ENCODE results near the gene DST. TPM values are rescaled to one million over a fixed set of nuclear protein-coding genes. Genes with fewer than 3 reads are reported as not detected.

The DST gene
- total RNA-seq, 2 experiments from 2014 or later = 5.7 to 5.9 TPM

DNA sequence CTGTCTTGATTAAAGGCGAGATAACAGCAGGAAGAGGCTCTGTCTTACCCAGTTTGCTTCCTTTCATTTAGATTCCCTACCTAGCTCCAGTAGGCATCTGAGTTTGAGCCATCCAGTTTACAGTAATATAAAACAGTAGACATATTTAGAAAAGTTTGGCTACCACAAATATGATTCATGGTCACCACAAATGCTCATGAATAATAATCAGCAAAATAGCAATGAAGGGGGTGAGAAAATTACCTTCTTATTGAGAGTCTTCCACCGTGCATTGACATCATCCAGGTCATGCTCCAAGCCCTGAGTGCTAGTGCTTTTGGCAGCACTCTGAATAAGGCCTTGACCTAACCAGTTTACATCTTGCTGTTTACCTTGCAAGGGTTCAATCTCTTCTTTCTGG, 106.2 kb downstream of the DST start:
- H3K36me3 Mint-ChIP-seq (ENCODE audit: low read depth) = no peaks in the 10 kb centered on the region
- TF ChIP-seq CTCF (IDR thresholded peaks at IDR 0.05) = no peak

DNA sequence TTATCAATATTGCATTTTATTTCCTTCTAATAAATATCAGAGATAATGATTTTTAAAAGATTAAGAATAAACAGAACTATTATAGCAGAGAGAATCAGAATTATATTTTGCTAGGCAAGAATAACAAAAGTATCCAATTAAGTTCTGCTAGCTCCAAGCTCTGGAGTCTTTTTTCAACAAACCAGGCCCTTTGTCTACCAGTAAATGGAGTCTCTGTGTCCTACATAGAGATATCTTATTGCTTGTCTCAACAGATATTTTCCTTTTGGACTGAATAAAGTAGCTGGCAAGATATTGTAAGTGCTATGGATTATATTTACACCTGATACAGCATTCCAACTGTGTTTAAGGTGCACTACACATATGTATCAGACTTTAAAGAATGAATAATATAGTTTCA, 107.1 kb downstream of the DST start:
- ChIA-PET CTCF (interaction anchor here (1.0 kb wide), 1 partner anchor 10 kb away, joined by 3 read pairs; no protein-coding TSS in a partner anchor), POLR2A (no interaction called here)
- intact Hi-C loops (cut with DNase I, micrococcal nuclease) = no loop called here
- H3K36me3 Mint-ChIP-seq (ENCODE audit: low read depth) = no peaks in the 10 kb centered on the region
- no peak overlapping the region for H3K27ac Mint-ChIP-seq
- Histone ChIP-seq H3K4me1 (ENCODE audit: insufficient read depth, low read length) (no peaks in the 10 kb centered on the region), H3K36me3 (ENCODE audit: insufficient read depth, low read length) (no peaks in the 10 kb centered on the region), H3K27ac (ENCODE audit: low read depth in 1 of 2, low read length in 2 of 2) (no peak overlapping the region), H3K4me3 (ENCODE audit: low read length) (no peak overlapping the region), H3K27me3 (ENCODE audit: control insufficient read depth in 1 of 2, insufficient read depth in 2 of 2, low read length in 2 of 2) (no peaks in the 10 kb centered on the region), H3K9me3 (ENCODE audit: control insufficient read depth in 1 of 2, insufficient read depth in 1 of 2, low read length in 2 of 2) (no peaks in the 10 kb centered on the region)
- H3K27me3 Mint-ChIP-seq = no peaks in the 10 kb centered on the region
- ATAC-seq (ENCODE audit: poor library complexity) (no peak), DNase-seq (no peak)
- no peak overlapping the region for H3K4me3 Mint-ChIP-seq
- TF ChIP-seq CTCF (IDR thresholded peaks at IDR 0.05) = no peak
- H3K4me1 Mint-ChIP-seq (ENCODE audit: low read depth) = no peaks in the 10 kb centered on the region
- H3K9me3 Mint-ChIP-seq = no peaks in the 10 kb centered on the region

More for the DNA sequence above, 106.2 kb downstream of the DST start:
- DNase-seq (no peak), ATAC-seq (ENCODE audit: poor library complexity) (no peak)
- CTCF ChIA-PET = no interaction called here
- H3K4me1 ChIP-seq (ENCODE audit: insufficient read depth, low read length) = no peaks in the 10 kb centered on the region
- Mint-ChIP-seq H3K27me3 (no peaks in the 10 kb centered on the region), H3K4me1 (ENCODE audit: low read depth) (no peaks in the 10 kb centered on the region), H3K9me3 (no peaks in the 10 kb centered on the region), H3K4me3 (no peak overlapping the region), H3K27ac (no peak overlapping the region)
- no peaks in the 10 kb centered on the region for H3K9me3 ChIP-seq (ENCODE audit: control insufficient read depth in 1 of 2, insufficient read depth in 1 of 2, low read length in 2 of 2)
- intact Hi-C loops (cut with DNase I, micrococcal nuclease) = no loop called here
- no peak overlapping the region for H3K4me3 ChIP-seq (ENCODE audit: low read length)
- no peaks in the 10 kb centered on the region for H3K36me3 ChIP-seq (ENCODE audit: insufficient read depth, low read length)
- H3K27ac ChIP-seq (ENCODE audit: low read depth in 1 of 2, low read length in 2 of 2) = no peak overlapping the region
- POLR2A ChIA-PET = no interaction called here
- no peaks in the 10 kb centered on the region for H3K27me3 ChIP-seq (ENCODE audit: control insufficient read depth in 1 of 2, insufficient read depth in 2 of 2, low read length in 2 of 2)

DNA sequence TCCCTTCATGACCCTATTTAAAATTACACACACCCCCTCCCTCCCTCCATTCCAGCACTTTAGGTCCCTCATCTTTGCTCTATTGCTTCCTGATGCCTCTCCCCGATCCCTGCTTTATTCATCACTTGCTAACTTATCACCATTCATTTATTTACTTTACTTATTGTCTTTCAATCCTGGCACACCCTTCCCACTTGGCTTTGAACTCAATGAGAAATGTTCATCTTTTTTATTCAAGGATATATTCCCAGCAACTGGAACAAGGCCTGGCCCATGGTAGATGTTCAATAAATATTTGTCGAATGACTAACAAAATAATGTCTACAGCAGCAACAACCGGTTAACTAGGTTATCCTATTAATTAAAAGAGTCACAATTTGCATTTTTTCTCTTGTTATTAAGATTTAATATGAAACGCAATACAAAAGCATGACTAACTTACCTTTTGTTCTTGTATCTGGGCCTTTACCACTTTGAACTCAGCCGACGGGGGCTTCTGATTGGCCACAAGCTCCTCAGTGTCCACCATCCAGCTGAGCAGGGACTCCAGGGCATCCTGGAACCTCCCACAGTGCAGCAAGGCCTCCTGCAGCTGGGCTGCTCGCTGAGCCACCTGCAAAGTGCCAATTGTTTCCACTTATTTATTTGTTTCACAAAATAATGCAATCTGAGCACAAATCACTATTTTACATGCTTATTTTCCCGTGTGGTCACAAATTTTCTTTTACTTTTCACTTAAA, 107.8 kb downstream of the DST start:
- Histone ChIP-seq H3K9me3 (ENCODE audit: control insufficient read depth in 1 of 2, insufficient read depth in 1 of 2, low read length in 2 of 2) (no peaks in the 10 kb centered on the region), H3K27me3 (ENCODE audit: control insufficient read depth in 1 of 2, insufficient read depth in 2 of 2, low read length in 2 of 2) (no peaks in the 10 kb centered on the region), H3K27ac (ENCODE audit: low read depth in 1 of 2, low read length in 2 of 2) (no peak overlapping the region), H3K4me3 (ENCODE audit: low read length) (no peak overlapping the region), H3K4me1 (ENCODE audit: insufficient read depth, low read length) (no peaks in the 10 kb centered on the region), H3K36me3 (ENCODE audit: insufficient read depth, low read length) (no peaks in the 10 kb centered on the region)
- POLR2A ChIA-PET = no interaction called here
- TF ChIP-seq CTCF (IDR thresholded peaks at IDR 0.05) = no peak
- intact Hi-C loops (cut with DNase I, micrococcal nuclease) = no loop called here
- Mint-ChIP-seq H3K4me3 (no peak overlapping the region), H3K27ac (no peak overlapping the region), H3K9me3 (no peaks in the 10 kb centered on the region), H3K36me3 (ENCODE audit: low read depth) (no peaks in the 10 kb centered on the region), H3K27me3 (no peaks in the 10 kb centered on the region), H3K4me1 (ENCODE audit: low read depth) (no peaks in the 10 kb centered on the region)
- ATAC-seq (ENCODE audit: poor library complexity) = no peak
- CTCF ChIA-PET = interaction anchor here (1.0 kb wide), 1 partner anchor 11 kb away, joined by 3 read pairs; no protein-coding TSS in a partner anchor
- no peak for DNase-seq

Data from CD4-positive, alpha-beta T cell (primary cell).